Sigmoid colon (tissue), 4 donors: ENCODE measurements around the gene NDOR1.

Experiments used
- EP300 ChIP-seq, 4 donors: sonication (generic); formaldehyde crosslinking; IDR thresholded peaks; one replicate each; pipeline ENCODE4 v1.6.1; 2017; ENCODE audit warnings: antibody characterized with exemption in 4 of 4
- POLR2A ChIP-seq, 2 donors: fragments of 450-650 bp; IDR thresholded peaks; one replicate each; pipeline ENCODE4 v1.6.1; 2016; ENCODE audit warnings: antibody characterized with exemption in 2 of 2, mild to moderate bottlenecking in 2 of 2, moderate library complexity in 2 of 2
- POLR2AphosphoS5 ChIP-seq, 4 donors: sonication (generic); formaldehyde crosslinking; IDR thresholded peaks; one replicate each; pipeline ENCODE4 v1.6.1; 2017; ENCODE audit warnings: antibody characterized with exemption in 4 of 4
- TF ChIP-seq, protein P1 (sequence below), 4 experiments: fragments of 450-650 bp in 3 of 4; fragments of 200-600 bp in 1 of 4; IDR thresholded peaks; one replicate each; pipeline ENCODE4 v1.5.1; 2016 to 2019; ENCODE audit warnings: antibody characterized with exemption in 4 of 4, mild to moderate bottlenecking in 3 of 4, moderate library complexity in 2 of 4

- TF ChIP-seq POLR2A (IDR thresholded peaks at IDR 0.05): peak; percentile 100
- TF ChIP-seq, protein P1, sequence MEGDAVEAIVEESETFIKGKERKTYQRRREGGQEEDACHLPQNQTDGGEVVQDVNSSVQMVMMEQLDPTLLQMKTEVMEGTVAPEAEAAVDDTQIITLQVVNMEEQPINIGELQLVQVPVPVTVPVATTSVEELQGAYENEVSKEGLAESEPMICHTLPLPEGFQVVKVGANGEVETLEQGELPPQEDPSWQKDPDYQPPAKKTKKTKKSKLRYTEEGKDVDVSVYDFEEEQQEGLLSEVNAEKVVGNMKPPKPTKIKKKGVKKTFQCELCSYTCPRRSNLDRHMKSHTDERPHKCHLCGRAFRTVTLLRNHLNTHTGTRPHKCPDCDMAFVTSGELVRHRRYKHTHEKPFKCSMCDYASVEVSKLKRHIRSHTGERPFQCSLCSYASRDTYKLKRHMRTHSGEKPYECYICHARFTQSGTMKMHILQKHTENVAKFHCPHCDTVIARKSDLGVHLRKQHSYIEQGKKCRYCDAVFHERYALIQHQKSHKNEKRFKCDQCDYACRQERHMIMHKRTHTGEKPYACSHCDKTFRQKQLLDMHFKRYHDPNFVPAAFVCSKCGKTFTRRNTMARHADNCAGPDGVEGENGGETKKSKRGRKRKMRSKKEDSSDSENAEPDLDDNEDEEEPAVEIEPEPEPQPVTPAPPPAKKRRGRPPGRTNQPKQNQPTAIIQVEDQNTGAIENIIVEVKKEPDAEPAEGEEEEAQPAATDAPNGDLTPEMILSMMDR (IDR thresholded peaks at IDR 0.05): no peak
- no peak for TF ChIP-seq EP300 (IDR thresholded peaks at IDR 0.05)
- TF ChIP-seq POLR2AphosphoS5 (IDR thresholded peaks at IDR 0.05): peak; percentile 100
These were observed 35.5 kb downstream of the NDOR1 start, which contains the start of gene TUBB4B for GRCh38 chr9:137240841-137241489.
